Middle frontal gyrus (tissue), 1 donor: ENCODE data around the gene APLP2.
"Not testable (repeated sequence)": the region's sequence is repeated elsewhere in the genome, so short reads cannot be mapped to it uniquely, and the experiment has no call there.

Experiments used
- DNase-seq: peaks from one replicate; pipeline ENCODE4 v3.0.0-alpha.2; 2015; ENCODE audit warnings: low spot score; ENCODE audit errors: extremely low spot score

The APLP2 gene

GRCh38 chr11:130192845-130193267, 123.2 kb downstream of the APLP2 start:
- no peak for DNase-seq

GRCh38 chr11:130193551-130193950, 123.9 kb downstream of the APLP2 start:
- DNase-seq, result not testable (repeated sequence)
